RWPE1 (cell line): ENCODE measurements around the gene ACAD9.

Experiments
- CTCF ChIA-PET: fragments of 350-600 bp; sonication (Branson Sonifier 250); formaldehyde crosslinking; extraction: SDS; loops from one replicate; lab custom pipeline; 2021; lab: Yijun Ruan, JAX
- POLR2A ChIA-PET: fragments of 400-600 bp; formaldehyde crosslinking; extraction: SDS; loops from one replicate; lab custom pipeline; 2020; ENCODE audit warnings: antibody characterized with exemption; ENCODE audit not compliant: low non-redundant PET; lab: Yijun Ruan, JAX
- DNase-seq: peaks from one replicate; pipeline ENCODE4 v3.0.0; 2012; ENCODE audit warnings: low spot score
- H3K27ac ChIP-seq: fragments of 450-650 bp; 2 replicates; pipeline ENCODE4 v1.5.1; 2017
- TF ChIP-seq, protein P1 (sequence below): fragments of 450-650 bp; conservative IDR thresholded peaks from 2 replicates; pipeline ENCODE4 v1.5.1; 2017; ENCODE audit warnings: low read depth, mild to moderate bottlenecking

ACAD9 gene

DNA sequence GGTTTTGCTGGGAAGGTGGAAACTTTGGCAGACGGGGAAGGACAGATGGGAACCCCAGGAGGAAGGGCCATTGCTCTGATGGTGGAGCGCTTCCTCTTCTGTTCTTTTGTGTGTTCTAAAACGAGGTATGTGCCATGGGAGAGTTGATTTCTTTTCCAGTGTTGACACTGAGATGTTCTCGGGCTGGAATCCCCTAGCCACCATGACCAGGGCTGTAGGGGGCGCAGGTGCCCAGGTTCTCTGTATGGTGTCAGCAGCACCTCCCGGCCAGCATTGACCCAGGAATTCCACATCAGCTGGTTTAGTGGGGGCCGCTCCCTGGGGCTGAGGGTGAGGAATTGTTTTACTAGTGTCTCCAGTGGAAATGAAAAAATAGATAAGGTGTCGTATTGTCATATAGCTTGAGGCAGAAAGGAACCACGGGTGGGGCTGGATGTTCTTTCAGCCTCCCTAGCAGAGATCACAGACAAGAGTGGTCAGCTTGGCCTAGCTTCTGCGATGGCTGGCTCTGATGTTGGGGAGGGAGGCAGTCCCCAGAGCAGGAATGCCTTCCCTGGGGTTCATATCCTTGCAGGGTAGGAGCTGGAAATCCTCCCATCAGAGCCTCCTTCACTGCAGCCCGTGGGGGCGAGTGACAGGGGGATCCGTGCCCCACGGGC, 34.2 kb upstream of the ACAD9 start:
- TF ChIP-seq, protein P1, sequence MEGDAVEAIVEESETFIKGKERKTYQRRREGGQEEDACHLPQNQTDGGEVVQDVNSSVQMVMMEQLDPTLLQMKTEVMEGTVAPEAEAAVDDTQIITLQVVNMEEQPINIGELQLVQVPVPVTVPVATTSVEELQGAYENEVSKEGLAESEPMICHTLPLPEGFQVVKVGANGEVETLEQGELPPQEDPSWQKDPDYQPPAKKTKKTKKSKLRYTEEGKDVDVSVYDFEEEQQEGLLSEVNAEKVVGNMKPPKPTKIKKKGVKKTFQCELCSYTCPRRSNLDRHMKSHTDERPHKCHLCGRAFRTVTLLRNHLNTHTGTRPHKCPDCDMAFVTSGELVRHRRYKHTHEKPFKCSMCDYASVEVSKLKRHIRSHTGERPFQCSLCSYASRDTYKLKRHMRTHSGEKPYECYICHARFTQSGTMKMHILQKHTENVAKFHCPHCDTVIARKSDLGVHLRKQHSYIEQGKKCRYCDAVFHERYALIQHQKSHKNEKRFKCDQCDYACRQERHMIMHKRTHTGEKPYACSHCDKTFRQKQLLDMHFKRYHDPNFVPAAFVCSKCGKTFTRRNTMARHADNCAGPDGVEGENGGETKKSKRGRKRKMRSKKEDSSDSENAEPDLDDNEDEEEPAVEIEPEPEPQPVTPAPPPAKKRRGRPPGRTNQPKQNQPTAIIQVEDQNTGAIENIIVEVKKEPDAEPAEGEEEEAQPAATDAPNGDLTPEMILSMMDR, result no peak
- POLR2A ChIA-PET, result no interaction called here
- DNase-seq, result no peak
- CTCF ChIA-PET, result interaction anchor here (0.5 to 1.4 kb wide), 6 partner anchors 11 to 425 kb away, joined by 3 to 7 read pairs (median 4); no protein-coding TSS in a partner anchor
- peak overlapping the region; percentile 53; the same call in 1 of the 2 replicates for H3K27ac ChIP-seq

GRCh38 chr3:128845778-128846485, 33.5 kb upstream of the ACAD9 start:
- POLR2A ChIA-PET, result no interaction called here
- peak; percentile 74 for DNase-seq
- peak overlapping the region; percentile 53 for H3K27ac ChIP-seq
- CTCF ChIA-PET, result interaction anchor here (0.5 to 1.4 kb wide), 6 partner anchors 10 to 425 kb away, joined by 3 to 7 read pairs (median 4); no protein-coding TSS in a partner anchor
- TF ChIP-seq, protein P1, result peak; percentile 63

DNA sequence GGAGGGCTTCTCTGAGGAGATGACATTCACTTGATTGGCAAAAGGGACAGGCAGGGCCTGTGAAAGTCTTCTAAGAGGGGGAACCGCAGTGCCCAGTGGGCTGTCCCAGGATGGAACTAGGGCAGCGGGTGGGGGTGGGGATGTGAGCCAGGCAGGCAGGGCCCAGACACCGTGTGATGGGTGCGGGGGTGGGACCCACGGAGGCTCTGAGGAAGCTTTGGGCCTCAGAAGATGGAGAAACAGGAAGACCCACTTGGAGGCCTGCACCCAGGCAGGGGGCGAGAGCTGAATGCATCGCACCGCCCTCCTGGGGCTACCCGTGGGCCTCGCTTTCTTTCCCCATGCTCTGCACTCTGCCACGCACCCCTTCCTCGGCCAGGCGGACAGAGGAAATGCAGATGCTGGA, 32.9 kb upstream of the ACAD9 start:
- H3K27ac ChIP-seq, result peak overlapping the region; percentile 53; the same call in 1 of the 2 replicates
- TF ChIP-seq, protein P1, result no peak
- no peak for DNase-seq
- ChIA-PET CTCF (interaction anchor here (0.6 to 1.4 kb wide), 6 partner anchors 10 to 422 kb away, joined by 3 to 7 read pairs (median 4); no protein-coding TSS in a partner anchor), POLR2A (no interaction called here)

GRCh38 chr3:128847666-128848370, 31.6 kb upstream of the ACAD9 start:
- DNase-seq, result no peak
- CTCF ChIA-PET, result interaction anchor here (0.6 to 1.2 kb wide), 3 partner anchors 9 to 93 kb away, joined by 3 to 4 read pairs (median 3); no protein-coding TSS in a partner anchor
- no peak overlapping the region for H3K27ac ChIP-seq
- TF ChIP-seq, protein P1, result no peak
- POLR2A ChIA-PET, result no interaction called here

GRCh38 chr3:128848936-128849335, 30.5 kb upstream of the ACAD9 start:
- ChIA-PET POLR2A (no interaction called here), CTCF (no interaction called here)
- no peak overlapping the region for H3K27ac ChIP-seq
- TF ChIP-seq, protein P1, result no peak
- no peak for DNase-seq

GRCh38 chr3:128849911-128850455, 29.4 kb upstream of the ACAD9 start:
- H3K27ac ChIP-seq, result no peak overlapping the region
- DNase-seq, result peak; percentile 11
- TF ChIP-seq, protein P1, result peak; percentile 12; the same call in 1 of the 2 replicates
- ChIA-PET POLR2A (no interaction called here), CTCF (no interaction called here)
